ENCODE results near the gene ZDHHC23.

Gene ZDHHC23

DNA sequence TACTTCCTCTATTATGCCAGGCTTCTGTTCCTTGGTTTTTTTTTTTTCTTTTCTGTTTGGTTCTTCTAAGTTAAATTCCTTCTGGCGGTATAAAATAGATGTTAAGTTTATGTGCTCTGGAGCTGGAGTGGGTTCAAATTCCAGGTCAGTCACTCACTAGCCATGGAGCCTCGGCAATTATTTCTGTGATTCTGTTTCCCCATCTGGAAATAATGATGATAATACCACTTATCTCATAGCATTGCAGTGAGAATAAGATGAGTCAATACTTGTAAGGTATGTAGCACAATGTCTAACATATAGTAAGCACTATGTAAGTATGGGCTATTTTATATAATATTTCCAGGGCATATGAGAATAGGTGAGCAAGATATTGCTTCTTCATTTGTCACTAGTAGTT is 33.2 kb upstream of the ZDHHC23 start:
- H3K4me1 ChIP-seq (ENCODE audit: control insufficient read depth, low read length): no peaks in the 10 kb centered on the region

DNA sequence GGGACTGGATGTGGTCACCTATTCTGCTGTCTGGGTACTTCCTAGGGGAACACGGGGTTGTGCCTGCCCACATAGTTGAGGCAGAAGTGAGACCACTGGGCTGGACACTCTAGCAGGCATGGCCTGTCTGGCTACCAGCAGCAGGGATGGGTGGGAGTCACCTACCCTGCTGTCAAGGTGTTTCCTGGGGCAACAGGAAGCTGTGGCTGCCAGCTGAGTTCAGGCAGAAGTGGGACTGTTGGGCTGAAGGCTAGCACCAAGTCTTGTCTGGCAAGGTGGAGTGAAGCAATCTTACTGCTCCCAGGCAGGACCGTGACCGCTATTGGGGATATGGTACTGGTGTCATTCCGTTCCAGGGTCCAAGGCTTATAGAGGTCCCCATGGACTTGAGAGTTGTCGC is 20.3 kb upstream of the ZDHHC23 start:
- no peaks in the 10 kb centered on the region for H3K4me1 ChIP-seq (ENCODE audit: control insufficient read depth, low read length)
- no peak overlapping the region for H3K4me2 ChIP-seq (ENCODE audit: low read length)
- no peaks in the 10 kb centered on the region for H4K20me1 ChIP-seq (ENCODE audit: control insufficient read depth, insufficient read depth, low read depth, low read length)
- no peaks in the 10 kb centered on the region for H3K9me2 ChIP-seq (replicated peaks; ENCODE audit: control insufficient read depth, low read length)
- no peaks in the 10 kb centered on the region for H3F3A ChIP-seq (ENCODE audit: control insufficient read depth, insufficient read depth)
- TF ChIP-seq, protein P1, sequence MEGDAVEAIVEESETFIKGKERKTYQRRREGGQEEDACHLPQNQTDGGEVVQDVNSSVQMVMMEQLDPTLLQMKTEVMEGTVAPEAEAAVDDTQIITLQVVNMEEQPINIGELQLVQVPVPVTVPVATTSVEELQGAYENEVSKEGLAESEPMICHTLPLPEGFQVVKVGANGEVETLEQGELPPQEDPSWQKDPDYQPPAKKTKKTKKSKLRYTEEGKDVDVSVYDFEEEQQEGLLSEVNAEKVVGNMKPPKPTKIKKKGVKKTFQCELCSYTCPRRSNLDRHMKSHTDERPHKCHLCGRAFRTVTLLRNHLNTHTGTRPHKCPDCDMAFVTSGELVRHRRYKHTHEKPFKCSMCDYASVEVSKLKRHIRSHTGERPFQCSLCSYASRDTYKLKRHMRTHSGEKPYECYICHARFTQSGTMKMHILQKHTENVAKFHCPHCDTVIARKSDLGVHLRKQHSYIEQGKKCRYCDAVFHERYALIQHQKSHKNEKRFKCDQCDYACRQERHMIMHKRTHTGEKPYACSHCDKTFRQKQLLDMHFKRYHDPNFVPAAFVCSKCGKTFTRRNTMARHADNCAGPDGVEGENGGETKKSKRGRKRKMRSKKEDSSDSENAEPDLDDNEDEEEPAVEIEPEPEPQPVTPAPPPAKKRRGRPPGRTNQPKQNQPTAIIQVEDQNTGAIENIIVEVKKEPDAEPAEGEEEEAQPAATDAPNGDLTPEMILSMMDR (IDR thresholded peaks at IDR 0.05; ENCODE audit: low read depth, low read length, poor library complexity, severe bottlenecking): no peak
- TF ChIP-seq EZH2phosphoT487 (IDR thresholded peaks at IDR 0.05; ENCODE audit: borderline replicate concordance, low read length): no peak
- H3K79me2 ChIP-seq (ENCODE audit: control insufficient read depth, low read length): no peaks in the 10 kb centered on the region
- H3K27ac ChIP-seq (ENCODE audit: low read depth, low read length): no peak overlapping the region
- peaks cover 8% of the 10 kb centered on the region; the same call in 1 of the 2 replicates for H3K9me3 ChIP-seq (ENCODE audit: control insufficient read depth, insufficient read depth, low read length)
- H3K27me3 ChIP-seq (ENCODE audit: control insufficient read depth, low read length): no peaks in the 10 kb centered on the region
- H3K4me3 ChIP-seq (ENCODE audit: low read length): no peak overlapping the region
- H3K36me3 ChIP-seq (ENCODE audit: control insufficient read depth, low read length): no peaks in the 10 kb centered on the region

More for the DNA sequence above, 33.2 kb upstream of the ZDHHC23 start:
- H3K9me2 ChIP-seq (replicated peaks; ENCODE audit: control insufficient read depth, low read length): no peaks in the 10 kb centered on the region
- H3K36me3 ChIP-seq (ENCODE audit: control insufficient read depth, low read length): no peaks in the 10 kb centered on the region
- H3K4me2 ChIP-seq (ENCODE audit: low read length): no peak overlapping the region
- no peaks in the 10 kb centered on the region for H3K9me3 ChIP-seq (ENCODE audit: control insufficient read depth, insufficient read depth, low read length)
- H3K79me2 ChIP-seq (ENCODE audit: control insufficient read depth, low read length): no peaks in the 10 kb centered on the region
- H3K27me3 ChIP-seq (ENCODE audit: control insufficient read depth, low read length): peaks cover 4% of the 10 kb centered on the region
- H3F3A ChIP-seq (ENCODE audit: control insufficient read depth, insufficient read depth): no peaks in the 10 kb centered on the region
- TF ChIP-seq, protein P1 (IDR thresholded peaks at IDR 0.05; ENCODE audit: low read depth, low read length, poor library complexity, severe bottlenecking): no peak
- TF ChIP-seq EZH2phosphoT487 (IDR thresholded peaks at IDR 0.05; ENCODE audit: borderline replicate concordance, low read length): no peak
- H3K4me3 ChIP-seq (ENCODE audit: low read length): no peak overlapping the region
- H4K20me1 ChIP-seq (ENCODE audit: control insufficient read depth, insufficient read depth, low read depth, low read length): no peaks in the 10 kb centered on the region
- no peak overlapping the region for H3K27ac ChIP-seq (ENCODE audit: low read depth, low read length)

DNA sequence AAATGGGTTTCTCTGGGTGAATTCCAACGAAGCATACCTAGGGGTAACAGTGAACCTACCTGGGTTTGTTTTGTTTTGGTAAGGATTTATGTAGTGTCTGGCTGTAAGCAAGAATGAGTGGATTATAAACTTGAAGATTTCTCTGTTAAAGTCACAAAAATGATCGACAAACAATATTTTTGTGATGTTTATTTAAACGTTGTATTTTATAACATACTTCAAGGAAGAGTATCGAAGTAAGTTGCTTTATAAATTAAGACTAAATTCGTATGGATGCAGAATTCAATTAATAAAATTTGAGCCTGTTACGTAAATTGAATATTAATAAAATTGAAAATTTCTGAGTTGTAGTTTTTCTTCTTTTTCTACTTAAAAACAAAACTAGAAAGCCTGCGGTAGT is 982 bp upstream of the ZDHHC23 start:
- peak overlapping the region; percentile 89 for H3K4me3 ChIP-seq (ENCODE audit: low read length)

More for the DNA sequence above, 982 bp upstream of the ZDHHC23 start:
- Histone ChIP-seq H3K36me3 (ENCODE audit: control insufficient read depth, low read length) (peaks cover 12% of the 10 kb centered on the region; the same call in 1 of the 2 replicates), H3K27ac (ENCODE audit: low read depth, low read length) (no peak overlapping the region), H3K79me2 (ENCODE audit: control insufficient read depth, low read length) (no peaks in the 10 kb centered on the region), H3K9me3 (ENCODE audit: control insufficient read depth, insufficient read depth, low read length) (no peaks in the 10 kb centered on the region), H4K20me1 (ENCODE audit: control insufficient read depth, insufficient read depth, low read depth, low read length) (no peaks in the 10 kb centered on the region), H3F3A (ENCODE audit: control insufficient read depth, insufficient read depth) (peaks cover 6% of the 10 kb centered on the region; the same call in 1 of the 2 replicates), H3K4me1 (ENCODE audit: control insufficient read depth, low read length) (peaks cover 24% of the 10 kb centered on the region), H3K27me3 (ENCODE audit: control insufficient read depth, low read length) (no peaks in the 10 kb centered on the region), H3K4me2 (ENCODE audit: low read length) (peak overlapping the region; percentile 62), H3K9me2 (replicated peaks; ENCODE audit: control insufficient read depth, low read length) (no peaks in the 10 kb centered on the region)
- TF ChIP-seq, protein P1 (IDR thresholded peaks at IDR 0.05; ENCODE audit: low read depth, low read length, poor library complexity, severe bottlenecking): no peak
- no peak for TF ChIP-seq EZH2phosphoT487 (IDR thresholded peaks at IDR 0.05; ENCODE audit: borderline replicate concordance, low read length)
